HG03378 (cell line): ENCODE results near the gene MRPL58.

Experiments used
- ATAC-seq: cut with Tn5 transposase; IDR thresholded peaks from one replicate; pipeline ENCODE4 v1.9.1; 2021; ENCODE audit warnings: mild to moderate bottlenecking, moderate library complexity; ENCODE audit not compliant: unreplicated experiment

MRPL58 gene

DNA sequence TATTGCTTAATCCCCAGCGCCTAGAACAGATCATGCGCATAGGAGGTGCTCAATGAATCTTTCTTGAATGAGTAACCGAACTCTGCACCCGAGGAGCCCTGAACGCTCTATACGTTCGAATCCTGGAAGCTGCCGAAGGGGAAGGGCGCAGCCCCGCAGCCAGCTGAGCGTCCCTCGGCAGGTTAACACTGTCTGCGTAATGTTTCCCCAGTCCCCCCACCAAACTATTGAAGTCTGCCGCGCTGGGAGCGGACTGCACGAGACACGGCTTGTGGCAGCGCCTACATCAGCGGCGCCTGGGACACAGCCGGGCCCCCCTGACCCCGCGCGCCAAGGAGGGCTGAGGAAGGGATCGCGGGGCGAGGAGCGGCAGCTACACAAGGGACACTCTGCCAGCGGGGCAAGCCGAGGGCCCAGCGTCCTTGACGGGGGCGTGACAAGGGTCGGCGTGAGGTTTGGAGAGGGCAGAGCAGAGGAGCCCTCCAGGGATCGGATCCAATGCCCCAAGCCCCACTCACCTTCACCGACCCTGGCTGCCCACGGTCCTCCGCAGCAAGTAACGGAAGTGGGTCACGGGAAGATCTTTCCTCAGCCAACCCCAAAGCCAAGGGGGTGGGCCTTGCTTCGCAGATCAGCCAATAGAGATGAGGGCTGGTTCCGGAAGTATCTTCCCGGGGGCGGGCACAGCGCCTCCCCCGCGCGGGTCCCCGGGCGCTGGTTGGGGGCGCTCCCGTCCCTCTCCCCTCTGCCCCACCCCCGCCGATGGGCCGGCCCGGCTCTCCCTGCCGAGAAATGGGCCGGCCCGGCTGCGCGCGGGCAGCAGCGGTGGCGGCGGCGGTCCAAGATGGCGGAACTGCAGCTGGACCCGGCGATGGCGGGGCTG is 34.2 kb downstream of the MRPL58 start, which contains the start of the genes ATP5PD and KCTD2:
Gene ATP5PD (minus strand): TSS at position 563 of the 883 bp plus-strand sequence. CDS start 4,319 bp downstream, outside the sequence.
Gene KCTD2 (plus strand): TSS at position 819 of the 883 bp plus-strand sequence. CDS start 26 bp downstream, at position 845.
- peak; percentile 96 for ATAC-seq

DNA sequence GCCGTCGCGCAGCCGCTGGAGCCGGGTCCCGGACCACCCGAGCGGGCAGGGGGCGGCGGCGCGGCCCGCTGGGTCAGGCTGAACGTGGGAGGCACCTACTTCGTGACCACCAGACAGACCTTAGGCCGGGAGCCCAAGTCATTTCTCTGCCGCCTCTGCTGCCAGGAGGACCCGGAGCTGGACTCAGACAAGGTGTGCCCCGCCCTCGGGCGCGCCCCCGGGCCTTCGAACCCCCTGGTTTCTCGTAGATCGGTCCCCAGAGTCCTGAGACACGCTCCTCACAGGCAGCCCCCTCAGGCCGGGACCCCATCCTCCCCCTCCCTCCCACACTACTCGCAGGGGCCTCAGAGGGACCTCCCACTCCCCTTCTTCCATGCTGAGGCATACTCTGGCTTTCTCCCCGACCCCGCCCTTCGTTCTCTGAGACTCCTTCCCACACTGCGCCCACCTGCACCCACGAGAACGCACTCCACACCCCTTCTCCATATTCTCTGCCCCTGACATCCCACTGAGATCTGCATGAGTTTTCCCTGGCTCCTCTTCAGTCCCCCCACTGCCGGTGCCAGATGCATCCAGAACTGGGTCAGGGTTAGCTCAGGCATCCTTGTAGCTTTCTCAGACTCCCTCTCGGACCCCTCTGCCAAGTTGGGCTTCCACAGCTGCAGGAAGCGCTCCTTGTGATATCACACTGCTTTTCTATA is 35.1 kb downstream of the MRPL58 start:
- ATAC-seq = no peak

DNA sequence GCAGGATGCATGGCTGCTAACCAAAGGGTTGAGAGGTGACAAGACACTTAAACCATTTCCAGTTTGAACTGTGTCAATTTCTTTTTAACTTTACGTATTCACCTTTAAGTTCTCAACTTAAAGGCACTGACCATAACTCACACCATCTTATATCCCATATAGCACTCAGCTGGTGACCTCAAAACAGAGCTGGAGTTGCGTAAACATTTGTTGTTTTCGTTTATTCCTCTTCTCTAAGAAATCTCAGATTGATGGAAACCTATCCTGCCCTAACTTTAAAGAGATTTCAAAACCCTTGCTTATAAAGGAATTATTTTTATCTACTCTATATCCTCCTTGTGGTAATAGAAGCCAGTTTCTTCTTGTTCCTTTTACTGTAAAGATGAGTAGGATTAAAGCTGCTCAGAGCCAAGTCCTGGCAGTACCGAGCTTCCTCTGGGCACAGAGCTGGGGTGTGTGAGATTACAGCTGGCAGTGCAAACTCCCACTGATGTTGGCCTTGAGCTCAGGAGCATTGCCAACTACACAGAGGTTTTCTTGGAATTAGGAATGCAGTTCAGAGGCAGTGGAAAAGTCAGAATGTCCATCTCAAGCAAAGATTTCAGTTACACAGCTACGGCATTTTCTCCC is 35.9 kb downstream of the MRPL58 start:
- no peak for ATAC-seq

DNA sequence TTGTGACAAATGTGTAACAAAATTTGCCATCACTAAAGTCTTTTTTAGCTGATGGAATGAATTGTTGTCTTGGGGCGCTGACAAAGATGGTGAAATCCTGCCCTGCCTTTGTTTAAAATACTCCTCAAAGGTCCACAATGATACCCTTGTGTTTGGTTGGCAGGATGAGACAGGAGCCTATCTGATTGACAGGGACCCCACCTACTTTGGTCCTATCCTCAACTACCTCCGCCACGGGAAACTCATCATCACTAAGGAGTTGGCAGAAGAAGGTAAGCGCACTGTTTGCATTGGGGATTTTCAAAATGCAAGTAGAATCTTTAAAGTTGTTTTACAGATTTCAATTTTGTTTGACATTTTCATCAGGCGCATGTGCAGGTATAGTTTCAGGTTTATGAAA is 36.6 kb downstream of the MRPL58 start:
- no peak for ATAC-seq

DNA sequence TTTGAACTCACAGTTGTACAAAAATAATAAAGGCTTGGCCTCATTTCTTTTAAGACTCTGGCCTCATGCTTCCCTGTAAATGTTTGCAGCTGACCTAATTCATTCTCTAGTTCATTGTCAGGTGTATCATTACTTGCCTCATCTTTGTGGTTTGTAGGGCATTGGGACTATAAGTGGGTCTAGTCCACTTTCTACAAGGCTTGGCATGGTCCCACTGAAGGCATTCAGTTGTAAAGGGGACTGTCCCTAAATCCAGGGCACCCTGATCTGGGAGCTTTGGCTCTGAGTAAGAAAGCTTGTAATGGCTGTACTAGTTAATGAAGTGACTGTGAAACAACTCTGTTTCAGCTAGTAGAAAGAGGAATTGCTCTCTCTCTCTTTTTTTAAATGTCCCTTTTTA is 37.2 kb downstream of the MRPL58 start:
- ATAC-seq = no peak

DNA sequence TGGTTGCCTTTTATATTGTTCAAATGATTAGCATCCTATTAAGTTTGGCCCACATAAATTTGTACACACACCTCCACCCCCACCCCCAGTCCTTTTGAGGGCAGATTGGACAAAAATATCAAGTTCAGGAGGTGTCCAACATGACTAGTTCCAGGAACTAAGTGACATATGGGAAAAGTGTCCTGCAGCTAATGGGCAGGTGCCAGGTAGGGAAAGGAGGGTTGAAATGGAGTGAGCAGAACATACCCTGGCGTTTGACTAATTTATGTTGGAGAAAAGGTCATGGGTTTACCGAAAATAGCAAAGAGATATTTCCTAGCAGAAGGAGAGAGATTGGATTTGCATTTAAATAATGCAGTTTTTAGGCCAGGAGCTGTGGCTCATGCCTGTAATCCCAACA is 39.5 kb downstream of the MRPL58 start:
- ATAC-seq = no peak

DNA sequence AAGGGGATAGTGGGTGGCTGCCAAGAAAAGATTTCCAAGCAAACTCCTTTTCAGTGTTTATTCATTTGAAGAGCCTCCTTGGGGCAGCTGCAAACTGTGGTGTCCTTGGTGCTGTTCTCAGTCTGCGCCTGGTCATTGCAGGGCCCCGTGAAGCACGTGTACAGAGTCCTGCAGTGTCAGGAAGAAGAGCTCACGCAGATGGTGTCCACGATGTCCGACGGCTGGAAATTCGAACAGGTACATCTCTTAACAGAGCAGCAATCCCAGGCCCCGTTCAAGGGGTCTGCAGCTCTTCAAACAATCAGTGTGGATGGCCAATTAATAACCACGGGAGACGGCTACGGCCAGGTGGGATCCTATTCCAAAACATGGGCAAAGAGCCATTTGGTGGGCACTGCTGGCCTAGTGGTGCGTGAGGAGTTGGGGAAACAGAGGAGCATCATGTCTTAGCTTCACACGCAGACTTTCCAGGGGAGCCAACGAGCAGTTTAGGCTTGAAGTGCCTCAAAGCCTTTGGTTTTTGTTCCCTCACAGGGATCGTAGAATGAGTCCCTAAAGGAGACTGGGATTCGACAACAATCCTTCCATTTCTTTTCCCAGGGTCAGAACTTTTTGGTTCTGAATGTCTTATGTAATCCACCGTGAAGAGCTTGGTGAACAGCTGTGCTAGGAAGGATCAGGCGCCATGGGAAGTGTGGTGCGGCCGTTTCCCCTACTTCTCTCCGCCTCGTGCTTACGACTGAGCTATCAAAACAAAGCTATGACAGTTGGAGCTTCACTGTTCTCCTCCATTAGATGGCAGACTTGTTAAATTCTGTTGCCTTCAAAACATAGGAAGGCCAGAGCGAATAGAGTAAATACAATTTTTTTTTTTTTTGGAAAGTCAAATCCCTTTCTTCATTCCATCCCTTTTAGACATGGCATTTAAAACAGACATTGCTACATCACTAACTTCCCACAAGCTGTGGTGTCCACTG is 47.2 kb downstream of the MRPL58 start:
- ATAC-seq = no peak

DNA sequence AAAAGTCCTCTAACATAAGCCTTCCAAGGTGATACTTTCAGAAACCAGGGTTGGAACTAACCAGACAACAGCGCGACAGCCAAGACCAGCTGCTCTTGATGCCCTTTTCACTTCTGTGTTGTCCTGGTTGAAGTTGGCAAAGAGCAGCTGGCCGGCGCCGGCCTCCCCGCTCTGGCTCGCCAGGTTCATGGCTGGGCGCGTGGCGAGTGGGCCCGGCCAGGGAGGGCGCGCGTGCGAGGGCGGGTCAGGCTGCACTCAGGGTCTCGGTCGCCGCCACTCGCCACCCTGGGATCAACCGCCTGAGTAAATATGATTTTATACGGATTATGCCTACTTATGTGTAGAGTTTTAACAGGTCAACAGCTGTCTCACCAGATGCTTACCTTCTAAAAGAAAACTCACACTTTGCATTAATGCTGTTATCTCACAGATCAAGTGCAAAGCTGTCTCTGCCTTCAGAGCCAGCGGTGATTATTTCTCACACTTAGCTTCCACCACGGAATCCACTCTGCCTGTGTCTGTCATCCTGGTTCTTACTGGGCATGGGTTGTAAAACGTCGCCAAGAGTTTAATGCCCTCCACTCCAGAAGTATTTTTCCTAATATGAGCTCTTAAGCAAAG is 48.1 kb downstream of the MRPL58 start:
- ATAC-seq = no peak

DNA sequence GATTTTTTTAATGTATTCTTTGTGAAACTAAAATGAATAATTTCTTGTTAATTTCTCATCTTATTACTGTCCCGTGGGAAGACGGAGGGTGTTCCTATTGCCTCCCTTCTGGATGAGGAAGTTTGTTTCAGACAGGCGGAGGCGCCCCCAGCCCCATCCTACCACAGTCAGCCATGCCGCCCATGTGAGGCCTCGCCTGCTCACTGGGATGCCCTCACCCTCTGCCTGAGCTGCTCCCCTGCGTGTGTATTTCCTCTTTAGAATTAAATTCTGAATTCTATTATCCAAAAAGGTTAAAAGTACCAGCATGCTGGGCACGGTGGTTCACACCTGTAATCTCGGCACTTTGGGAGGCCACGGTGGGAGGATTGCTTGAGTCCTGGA is 48.6 kb downstream of the MRPL58 start:
- ATAC-seq = no peak

DNA sequence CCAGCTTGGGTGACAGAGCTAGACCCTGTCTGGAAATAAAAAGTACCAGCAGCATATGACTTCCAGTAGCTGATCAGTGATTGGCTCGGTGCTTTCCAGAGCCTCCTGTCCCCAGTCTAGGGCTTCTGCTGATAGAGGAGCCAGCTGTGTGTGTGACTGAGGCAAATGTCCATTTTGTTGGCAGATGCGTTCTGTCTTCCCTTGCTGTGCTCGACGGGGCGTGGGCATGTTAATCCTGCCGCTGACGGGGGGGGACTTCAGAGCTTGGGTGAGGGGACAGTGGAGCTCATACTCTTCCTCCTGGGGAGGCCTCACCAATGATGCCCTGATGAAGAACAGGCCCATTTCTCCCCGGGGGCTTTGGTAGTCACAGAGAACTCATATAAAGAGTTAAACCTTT is 49.1 kb downstream of the MRPL58 start:
- no peak for ATAC-seq

DNA sequence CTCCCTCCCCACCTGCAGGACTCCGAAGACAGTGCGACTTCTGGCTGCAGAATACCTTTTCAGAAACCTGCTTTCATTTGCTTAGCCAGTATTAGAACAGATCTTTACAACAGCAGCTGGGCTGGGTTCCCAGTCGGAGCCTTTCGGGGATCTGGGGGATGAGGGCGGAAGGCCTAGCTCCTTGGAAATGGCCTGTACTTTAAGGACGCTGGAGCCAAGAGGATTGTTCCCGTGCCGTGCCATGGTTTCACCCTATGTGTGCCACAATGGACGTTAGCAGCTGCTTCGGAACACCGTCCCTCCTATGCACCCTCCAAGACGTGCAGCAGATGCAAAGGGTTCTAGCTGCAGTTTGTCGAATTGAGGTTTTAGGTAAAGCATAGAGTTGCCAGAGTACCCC is 50.7 kb downstream of the MRPL58 start:
- ATAC-seq = no peak

DNA sequence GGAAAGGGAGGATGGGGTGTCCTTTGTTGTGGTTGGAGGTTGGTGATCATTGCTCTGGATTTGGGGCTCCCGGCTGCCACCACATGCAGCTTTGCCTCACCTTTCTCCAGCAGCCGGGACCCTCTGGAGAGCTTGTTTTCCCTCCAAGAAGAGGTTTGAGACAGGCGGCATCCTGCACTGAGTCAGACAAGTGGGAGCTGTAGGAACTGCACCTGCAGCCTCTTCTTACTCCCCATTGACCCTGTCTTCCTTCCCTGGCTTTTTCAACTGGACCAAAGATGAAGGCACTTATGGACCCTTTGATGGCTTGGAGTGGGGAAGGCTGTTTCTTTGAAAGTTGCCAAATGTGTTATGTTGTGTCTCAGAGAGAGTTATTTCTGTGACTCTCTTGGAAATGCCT is 51.2 kb downstream of the MRPL58 start:
- no peak for ATAC-seq

DNA sequence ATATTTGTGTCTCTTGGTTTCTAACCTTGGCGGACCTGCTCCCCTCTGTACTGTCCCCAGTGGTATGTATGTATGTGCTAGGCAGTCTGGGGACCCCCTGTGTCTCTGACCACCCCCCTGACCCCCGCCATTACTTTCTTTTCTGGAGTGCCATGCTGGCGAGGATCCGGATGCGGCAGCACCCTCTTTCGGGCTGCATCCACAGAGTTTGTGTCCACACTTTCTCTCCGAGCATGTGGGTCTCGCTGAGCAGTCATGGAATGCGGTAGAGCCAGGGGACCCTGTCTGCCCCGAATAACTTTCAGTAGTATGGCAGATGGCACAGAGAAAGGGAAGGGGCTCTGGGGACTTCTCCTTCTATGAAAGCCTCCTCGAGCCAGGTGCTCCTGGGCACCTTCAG is 51.6 kb downstream of the MRPL58 start:
- no peak for ATAC-seq

DNA sequence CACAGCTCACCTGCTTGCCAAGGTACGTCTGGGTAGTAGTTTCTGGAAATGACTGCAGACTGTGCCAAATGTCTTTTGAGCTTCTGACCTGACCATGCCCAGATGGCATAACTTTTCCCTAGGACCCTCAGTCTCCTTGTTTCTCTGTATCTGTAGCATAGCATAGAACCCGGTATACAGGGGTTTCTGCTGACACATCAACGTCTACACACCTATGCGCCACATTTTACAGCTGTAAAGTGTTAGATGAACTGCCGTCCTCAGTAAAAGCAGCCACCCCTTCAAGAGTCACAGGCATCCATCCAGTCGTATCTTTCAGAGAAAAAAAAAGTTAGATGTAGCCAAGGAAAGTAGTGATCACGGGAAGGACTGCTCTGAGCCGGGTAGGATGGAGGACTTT is 52.0 kb downstream of the MRPL58 start:
- no peak for ATAC-seq

DNA sequence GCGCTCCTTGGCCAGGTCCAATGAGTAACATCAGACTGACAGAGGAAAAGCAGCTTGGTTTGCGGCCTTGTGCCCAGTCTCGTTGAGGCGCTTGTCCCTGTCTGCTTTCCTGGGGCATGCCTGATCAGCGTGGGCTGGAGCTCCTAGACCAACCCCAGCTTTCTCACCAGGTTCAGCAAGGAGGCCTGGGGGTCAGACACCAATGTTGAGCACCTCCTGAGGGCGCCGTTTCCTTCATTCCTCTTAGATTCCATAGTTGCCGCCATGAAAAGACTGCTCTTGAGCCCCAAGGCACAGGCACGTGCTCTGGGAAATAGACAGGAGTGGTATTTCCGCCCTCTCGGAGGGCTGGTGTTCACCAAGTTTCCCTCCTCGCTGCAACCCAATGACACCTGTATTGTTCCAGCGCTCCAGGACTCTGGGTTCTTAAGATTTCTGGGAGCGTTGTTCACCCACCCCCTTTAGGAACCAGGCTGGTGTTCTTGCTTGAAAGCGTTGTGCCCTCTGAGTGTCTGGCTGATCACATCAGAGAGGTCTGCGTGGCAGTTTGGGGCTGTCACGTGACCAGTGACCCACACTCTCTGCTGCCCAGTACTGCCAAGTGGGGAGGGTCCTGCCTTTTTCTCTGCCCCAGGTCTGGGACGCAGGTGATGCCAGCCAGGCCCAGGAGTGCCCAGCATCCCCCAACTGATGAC is 52.5 kb downstream of the MRPL58 start:
- no peak for ATAC-seq

DNA sequence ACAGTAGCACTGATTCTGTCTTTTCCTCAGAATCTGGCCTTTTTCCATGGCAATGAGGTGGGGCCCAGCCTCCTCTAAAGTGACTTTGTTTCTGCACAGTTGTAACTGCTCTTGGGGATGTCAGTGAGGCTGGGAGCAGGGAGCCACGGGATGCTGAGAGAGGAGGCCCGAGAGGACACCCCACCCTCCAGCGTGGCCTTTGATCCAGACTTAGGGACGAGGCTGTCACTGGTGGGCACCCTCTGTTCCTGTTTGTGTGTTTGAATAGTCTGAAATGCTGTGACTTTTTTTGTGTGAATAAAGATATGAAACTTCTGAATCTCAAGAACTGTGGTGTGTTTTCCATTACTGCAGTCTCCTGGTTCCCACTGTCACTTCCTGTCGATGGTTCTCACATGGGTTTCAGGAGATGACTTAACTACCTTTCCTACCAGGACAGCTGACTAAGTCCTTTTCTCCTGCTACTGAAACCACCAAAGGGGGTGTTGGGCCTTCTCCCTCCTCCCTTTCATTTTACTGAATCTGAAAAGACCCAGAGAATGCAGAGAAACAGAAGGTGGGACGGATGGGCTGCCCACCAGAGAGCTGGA is 53.2 kb downstream of the MRPL58 start:
- no peak for ATAC-seq

DNA sequence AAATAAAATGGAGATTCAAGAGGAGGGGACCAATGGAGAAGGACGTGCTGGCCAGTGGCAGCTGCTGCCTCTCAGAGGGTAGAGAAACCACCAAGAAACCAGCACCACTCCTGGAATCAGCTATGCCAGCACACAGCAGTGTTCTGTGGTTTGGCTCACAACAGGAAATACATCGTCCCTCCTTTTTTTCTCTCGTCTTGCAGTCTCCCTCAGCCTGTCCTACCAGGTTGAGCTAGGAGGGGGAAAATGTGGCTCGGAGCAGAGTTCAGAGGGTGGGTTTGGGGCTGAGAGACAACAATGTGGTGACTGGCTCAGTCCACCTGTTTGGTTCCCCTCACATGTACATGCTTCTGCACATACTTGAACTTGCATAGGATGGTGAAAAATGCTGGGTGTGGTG is 55.4 kb downstream of the MRPL58 start:
- ATAC-seq = no peak

DNA sequence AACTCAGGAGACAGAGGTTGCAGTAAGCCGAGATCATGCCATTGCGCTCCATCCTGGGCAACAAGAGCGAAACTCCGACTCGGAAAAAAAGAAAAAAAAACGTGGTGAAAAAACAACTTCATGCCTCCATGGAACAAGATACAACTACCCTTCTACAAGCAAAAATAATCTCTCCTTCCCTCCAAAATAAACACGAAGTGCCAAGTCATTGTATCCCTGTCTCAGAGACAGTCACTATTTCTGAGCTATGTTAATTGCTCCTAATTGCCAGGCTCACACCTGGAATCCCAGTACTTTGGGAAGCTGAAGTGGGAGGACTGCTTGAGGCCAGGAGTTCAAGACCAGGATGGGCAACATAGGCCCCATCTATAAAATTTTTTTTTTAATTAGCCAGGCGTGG is 56.3 kb downstream of the MRPL58 start:
- no peak for ATAC-seq

DNA sequence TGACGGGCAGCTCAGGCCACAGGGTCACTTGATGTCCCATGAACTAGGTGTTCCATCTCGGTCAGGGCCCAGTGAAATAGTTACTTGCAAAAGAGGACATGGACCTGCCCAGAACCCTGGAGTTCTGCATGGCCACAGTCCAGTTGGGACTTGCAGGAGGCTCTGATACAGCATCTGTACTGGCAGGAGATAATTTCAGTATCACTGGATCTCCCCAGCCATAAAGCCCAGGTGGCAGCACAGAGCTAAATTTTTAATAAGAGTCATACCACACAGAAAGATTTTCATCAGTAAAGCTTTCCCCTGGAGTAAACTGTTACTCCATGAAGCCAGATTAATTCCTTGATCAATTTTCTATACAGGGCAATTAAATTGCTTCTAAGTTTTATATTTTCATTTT is 57.3 kb downstream of the MRPL58 start:
- no peak for ATAC-seq
